H1 (cell line): ENCODE measurements around the gene UBD. TPM values are rescaled to one million over a fixed set of nuclear protein-coding genes. Genes with fewer than 3 reads are reported as not detected.

Experiments used
- CHD2 ChIP-seq: IDR thresholded peaks from 2 replicates; pipeline ENCODE4 v1.6.1; 2012; ENCODE audit warnings: low read length, improper control_type of control experiment
- GABPA ChIP-seq: IDR thresholded peaks from 2 replicates; pipeline ENCODE4 v1.6.1; 2011; ENCODE audit warnings: mild to moderate bottlenecking, low read length, moderate library complexity, borderline replicate concordance; ENCODE audit not compliant: insufficient read depth
- KDM4A ChIP-seq: IDR thresholded peaks from one replicate; pipeline ENCODE4 v1.7.1; 2012; ENCODE audit warnings: low read depth, mild to moderate bottlenecking, moderate library complexity, low read length, inconsistent platforms; ENCODE audit not compliant: severe bottlenecking
- KDM5A ChIP-seq: fragments of 200-600 bp; IDR thresholded peaks from 2 replicates; pipeline ENCODE4 v1.7.1; 2012; ENCODE audit warnings: mild to moderate bottlenecking, low read length, inconsistent platforms, mixed read lengths
- PHF8 ChIP-seq: fragments of 200-600 bp; sonication (generic); conservative IDR thresholded peaks from 2 replicates; pipeline ENCODE4 v1.7.1; 2012; ENCODE audit warnings: low read depth, mild to moderate bottlenecking, inconsistent platforms, low read length, moderate library complexity
- POU5F1 ChIP-seq: IDR thresholded peaks from 2 replicates; pipeline ENCODE4 v1.6.1; 2011; ENCODE audit warnings: low read depth, mild to moderate bottlenecking, low read length, moderate library complexity
- polyA plus RNA-seq, 7 experiments: library from polyadenylated mRNA; depleted of rRNA in 3 of 7; stranded (reverse) in 5 of 7; unstranded in 2 of 7; fragments of >200 nt in 5 of 7; fragments of 200-250 nt in 2 of 7; gene quantifications; 1 replicate in 5 of 7; 2 replicates in 1 of 7; 4 replicates in 1 of 7; pipeline versions ENCODE4 v1.2.1 to v1.2.3, GENCODE V29; 2011 to 2013; ENCODE audit warnings: missing spikeins in 2 of 7, mixed read lengths in 2 of 7
- total RNA-seq: library from RNA; stranded (reverse); fragmentation: NEBNext Ultra II Directional; extraction: Animal tissue kit (Norgen Biotek cat#: 25700); gene quantifications from 2 replicates; pipeline ENCODE4 v1.2.1, GENCODE V29; 2021
- TF ChIP-seq, protein P1 (sequence below): IDR thresholded peaks from 2 replicates; pipeline ENCODE4 v1.6.1; 2011; ENCODE audit warnings: low read depth, mild to moderate bottlenecking, low read length; ENCODE audit not compliant: insufficient read depth

Gene UBD
- total and polyA plus RNA-seq, 2 of the 8 experiments (the other 6 are each of a cell fraction or from before 2014, with no cell fraction given), result 0.23 TPM; not detected in 1

DNA sequence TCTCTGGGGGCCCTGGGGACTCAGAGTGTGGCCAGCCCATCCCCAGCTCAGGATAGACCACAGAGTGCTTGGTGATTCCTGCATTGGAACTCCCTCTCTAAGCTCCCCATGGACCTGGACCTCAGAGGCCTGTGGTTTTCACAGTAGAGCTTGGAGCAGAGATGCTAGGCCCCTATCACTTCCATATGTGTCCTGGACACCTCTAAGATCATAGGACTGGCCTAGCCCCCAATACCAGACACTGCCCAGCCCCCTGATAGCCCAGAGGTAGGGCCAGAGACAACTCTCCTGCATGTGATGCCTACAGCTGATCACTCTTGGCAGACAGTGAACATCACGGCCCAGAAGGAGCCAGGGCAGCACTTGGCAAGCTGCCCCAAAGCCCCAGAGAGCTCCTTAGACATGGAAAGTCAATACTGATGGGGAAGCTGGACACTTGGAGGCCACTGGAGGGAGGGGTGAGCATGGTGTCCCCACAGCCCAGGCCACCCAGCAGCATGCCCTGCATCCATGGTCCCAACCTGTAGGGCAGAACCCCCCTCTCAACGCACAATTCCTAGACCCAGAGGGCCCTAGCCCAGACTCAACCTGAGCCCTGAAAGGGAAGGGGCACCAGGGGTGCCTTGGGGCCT is 27.1 kb downstream of the UBD start (continued):
- TF ChIP-seq KDM4A (no peak), CHD2 (no peak), POU5F1 (no peak), GABPA (no peak), PHF8 (no peak), KDM5A (no peak)
- TF ChIP-seq, protein P1, sequence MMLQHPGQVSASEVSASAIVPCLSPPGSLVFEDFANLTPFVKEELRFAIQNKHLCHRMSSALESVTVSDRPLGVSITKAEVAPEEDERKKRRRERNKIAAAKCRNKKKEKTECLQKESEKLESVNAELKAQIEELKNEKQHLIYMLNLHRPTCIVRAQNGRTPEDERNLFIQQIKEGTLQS, result no peak
